ENCODE data around the gene PLS3. TPM values are rescaled to one million over a fixed set of nuclear protein-coding genes. Genes with fewer than 3 reads are reported as not detected.
A peak's percentile ranks its signal among the peaks of the same experiment; 100 is the strongest.
"Not testable (repeated sequence)": the region's sequence is repeated elsewhere in the genome, so short reads cannot be mapped to it uniquely, and the experiment has no call there.

Gene PLS3
- total RNA-seq, 1 experiment from 2014 or later, result 129 TPM

DNA sequence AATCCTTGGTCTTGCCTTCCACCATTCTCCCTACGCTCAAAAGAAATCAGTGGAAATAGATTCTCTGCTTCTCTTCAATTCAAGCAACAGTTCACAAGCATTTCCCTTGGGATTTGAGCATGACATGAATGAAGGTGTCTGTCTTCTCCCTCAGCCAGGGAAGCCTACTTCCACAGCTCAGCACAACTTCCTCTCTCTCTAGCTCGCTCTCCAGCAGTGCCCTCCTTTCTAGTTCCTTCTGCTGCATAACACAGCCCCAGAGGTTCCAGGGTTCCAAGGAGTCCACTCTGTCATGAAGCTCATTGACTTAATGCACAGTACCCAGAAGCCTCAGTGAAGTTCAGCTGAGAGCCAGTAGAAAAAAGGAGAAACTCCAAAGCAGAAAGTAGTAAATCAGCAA is 81.3 kb downstream of the PLS3 start:
- in situ Hi-C loops (cut with HindIII; ENCODE audit: low pct_unique_long_range_greater_than_20kb, low sequenced_read_pairs), result no loop called here

DNA sequence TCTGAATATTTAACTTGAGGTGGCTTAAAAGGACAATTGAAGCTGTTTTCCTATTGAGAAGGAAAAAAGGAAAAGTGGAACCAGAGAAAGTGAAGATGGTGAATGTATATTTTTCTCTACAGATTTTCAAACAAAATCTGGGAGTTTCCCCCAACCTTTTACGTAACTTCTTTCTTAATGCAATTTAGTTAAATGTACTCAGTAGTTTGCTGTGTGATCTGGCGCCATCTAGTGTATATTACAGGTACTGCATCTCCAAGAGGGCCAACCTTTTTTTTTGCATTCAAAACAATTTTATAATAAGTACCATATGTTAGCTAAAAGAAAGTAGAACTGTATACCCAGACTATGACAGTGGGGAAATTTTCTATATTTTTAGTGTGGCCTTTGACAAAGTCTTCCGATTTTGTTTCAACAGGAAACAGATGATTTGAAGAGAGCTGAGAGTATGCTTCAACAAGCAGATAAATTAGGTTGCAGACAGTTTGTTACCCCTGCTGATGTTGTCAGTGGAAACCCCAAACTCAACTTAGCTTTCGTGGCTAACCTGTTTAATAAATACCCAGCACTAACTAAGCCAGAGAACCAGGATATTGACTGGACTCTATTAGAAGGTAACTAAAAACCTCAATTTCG is 82.0 kb downstream of the PLS3 start:
- in situ Hi-C loops (cut with HindIII; ENCODE audit: low pct_unique_long_range_greater_than_20kb, low sequenced_read_pairs), result no loop called here
- peak; percentile 19 for DNase-seq (ENCODE audit: low read depth)

More for the DNA sequence above, 81.3 kb downstream of the PLS3 start:
- no peak for DNase-seq (ENCODE audit: low read depth)

DNA sequence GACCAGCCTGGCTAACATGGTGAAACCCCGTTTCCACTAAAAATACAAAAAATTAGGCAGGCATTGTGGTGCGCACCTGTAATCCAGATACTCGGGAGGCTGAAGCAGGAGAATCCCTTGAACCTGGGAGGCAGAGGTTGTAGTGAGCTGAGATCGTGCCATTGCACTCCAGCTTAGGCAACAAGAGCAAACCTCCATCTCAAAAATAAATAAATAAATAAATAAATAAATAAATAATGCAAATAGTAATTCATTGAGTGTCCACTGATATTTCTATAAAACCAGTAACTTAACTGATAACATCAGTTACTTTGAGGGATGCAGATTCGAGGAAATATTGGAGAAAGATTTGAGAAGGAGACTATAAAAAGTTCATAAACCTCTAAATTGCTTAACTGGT is 83.4 kb downstream of the PLS3 start:
- DNase-seq (ENCODE audit: low read depth); in situ Hi-C loops (cut with HindIII; ENCODE audit: low pct_unique_long_range_greater_than_20kb, low sequenced_read_pairs): not testable (repeated sequence)

DNA sequence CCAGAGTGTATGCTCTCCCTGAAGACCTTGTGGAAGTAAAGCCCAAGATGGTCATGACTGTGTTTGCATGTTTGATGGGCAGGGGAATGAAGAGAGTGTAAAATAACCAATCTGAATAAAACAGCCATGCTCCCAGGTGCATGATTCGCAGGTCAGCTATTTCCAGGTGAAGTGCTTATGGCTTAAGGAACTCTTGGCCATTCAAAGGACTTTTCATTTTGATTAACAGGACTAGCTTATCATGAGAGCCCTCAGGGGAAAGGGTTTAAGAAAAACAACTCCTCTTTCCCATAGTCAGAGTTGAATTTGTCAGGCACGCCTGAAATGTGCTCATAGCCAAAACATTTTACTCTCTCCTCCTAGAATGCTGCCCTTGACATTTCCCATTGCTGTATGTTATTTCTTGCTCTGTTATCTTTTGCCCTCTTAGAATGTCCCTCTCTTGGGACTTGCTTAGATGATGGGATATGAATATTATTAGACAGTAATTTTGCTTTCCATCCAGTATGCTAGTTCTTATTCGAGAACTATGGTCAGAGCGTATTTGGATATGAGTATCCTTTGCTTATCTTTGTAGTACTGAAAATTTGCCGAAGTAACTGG is 88.6 kb downstream of the PLS3 start:
- in situ Hi-C loops (cut with HindIII; ENCODE audit: low pct_unique_long_range_greater_than_20kb, low sequenced_read_pairs), result no loop called here
- DNase-seq (ENCODE audit: low read depth), result no peak

DNA sequence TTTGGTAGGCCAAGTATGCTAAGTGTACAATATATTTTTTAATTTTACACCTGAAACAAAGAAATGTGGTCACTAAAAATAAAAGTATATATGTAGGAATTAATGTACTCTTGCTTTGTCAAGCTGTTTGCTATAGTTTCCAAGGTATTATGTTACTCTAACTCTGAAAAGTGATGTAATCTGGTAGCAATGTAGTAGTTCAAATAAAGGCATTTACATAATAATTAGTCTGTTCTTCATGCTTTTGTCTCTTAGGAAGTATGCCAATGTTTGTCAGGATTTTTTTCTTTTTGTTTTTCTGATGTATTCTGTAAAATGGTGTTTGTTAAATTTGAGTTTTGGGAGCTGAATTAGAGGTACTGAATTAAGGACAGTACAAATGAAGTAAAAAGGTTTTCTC is 89.5 kb downstream of the PLS3 start:
- no peak for DNase-seq (ENCODE audit: low read depth)
- in situ Hi-C loops (cut with HindIII; ENCODE audit: low pct_unique_long_range_greater_than_20kb, low sequenced_read_pairs), result no loop called here

DNA sequence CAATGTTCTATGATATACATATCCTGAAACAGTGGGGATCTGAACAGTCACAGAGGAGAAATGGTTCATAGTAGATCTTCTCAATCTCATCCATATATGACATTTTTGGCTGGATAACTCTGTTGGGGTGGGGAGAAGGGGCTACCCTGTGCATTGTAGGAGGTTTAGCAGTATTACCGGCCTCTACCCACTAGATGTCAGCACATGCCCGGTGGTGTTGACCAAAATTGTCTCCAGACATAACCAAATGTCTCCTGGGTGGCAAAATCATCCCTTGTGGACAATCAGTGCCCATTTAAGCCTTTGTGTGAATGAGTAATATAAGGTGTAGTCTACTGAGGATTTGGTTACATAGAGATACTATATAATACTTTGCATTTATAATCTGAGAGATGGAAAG is 89.9 kb downstream of the PLS3 start:
- DNase-seq (ENCODE audit: low read depth), result peak; percentile 7
- in situ Hi-C loops (cut with HindIII; ENCODE audit: low pct_unique_long_range_greater_than_20kb, low sequenced_read_pairs), result no loop called here

DNA sequence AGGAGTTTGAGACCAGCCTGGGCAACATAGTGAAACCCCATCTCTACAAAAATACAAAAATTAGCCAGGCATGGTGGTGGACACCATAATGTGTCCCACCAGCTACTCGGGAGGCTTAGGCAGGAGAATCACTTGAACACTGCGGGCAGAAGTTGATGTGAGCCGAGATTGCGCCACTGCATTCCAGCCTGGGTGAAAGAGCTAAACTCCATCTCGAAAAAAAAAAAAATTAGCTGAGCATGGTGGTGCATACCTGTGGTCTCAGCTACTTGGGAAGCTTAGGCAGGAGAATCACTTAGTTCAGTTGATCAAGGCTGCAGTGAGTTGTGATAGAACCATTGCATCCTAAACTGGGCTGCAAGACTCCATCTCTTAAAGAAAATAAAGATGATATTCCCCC is 91.2 kb downstream of the PLS3 start:
- DNase-seq (ENCODE audit: low read depth), result no peak
- in situ Hi-C loops (cut with HindIII; ENCODE audit: low pct_unique_long_range_greater_than_20kb, low sequenced_read_pairs), result no loop called here

DNA sequence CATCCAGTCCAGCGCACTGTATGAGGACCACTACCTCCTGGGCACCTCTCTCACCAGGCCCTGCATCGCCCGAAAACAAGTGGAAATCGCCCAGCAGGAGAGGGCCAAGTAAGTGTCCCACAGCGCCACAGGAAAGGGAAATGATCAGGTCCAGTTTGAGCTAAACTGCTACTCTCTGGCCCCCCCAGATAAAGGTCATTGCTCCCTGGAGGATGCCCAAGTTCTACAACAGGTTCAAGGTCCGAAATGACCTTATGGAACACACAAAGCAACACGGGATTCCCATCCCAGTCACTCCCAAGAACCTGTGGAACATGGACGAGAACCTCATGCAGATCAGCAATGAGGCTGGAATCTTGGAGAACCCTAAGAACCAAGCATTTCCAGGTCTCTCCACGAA is 104.1 kb downstream of the PLS3 start:
- in situ Hi-C loops (cut with HindIII; ENCODE audit: low pct_unique_long_range_greater_than_20kb, low sequenced_read_pairs), result no loop called here
- no peak for DNase-seq (ENCODE audit: low read depth)

DNA sequence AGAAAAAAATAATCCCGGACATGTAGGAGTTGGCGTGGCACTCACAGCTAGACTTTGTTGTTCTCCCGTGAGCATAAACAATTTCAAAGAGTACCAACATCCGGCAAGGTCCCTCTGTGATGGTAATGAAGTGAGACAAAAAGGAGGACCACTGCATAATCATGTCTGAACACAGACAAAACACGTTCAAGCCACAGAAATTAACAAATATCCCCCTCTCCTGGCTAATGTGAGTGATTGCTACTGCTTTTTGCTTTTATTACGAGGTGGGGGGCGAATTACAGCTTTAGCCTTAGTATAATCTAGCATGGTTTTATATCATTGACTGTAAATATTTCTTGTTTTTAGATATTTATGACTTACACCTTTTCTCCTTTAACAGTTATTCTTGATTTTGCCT is 118.5 kb downstream of the PLS3 start:
- in situ Hi-C loops (cut with HindIII; ENCODE audit: low pct_unique_long_range_greater_than_20kb, low sequenced_read_pairs), result no loop called here
- DNase-seq (ENCODE audit: low read depth), result peak; percentile 3

DNA sequence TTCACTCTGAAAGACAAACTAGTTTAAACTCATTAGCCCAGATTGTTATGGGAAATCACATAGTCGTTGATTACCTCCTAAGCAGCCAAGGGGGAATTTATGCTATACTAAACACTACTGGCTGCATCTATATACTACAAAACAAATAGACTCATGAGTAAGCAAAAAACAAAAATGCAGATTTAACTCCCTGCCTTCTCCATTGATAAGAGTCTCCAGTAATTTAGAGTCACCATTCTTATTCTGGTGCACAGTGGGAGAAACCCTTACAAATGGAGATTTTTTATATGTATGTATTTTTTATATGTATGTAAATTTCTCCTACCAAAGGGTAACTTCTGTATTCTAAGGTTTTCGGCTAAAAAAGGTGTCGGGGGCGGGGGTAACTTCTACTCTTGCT is 126.6 kb downstream of the PLS3 start:
- in situ Hi-C loops (cut with HindIII; ENCODE audit: low pct_unique_long_range_greater_than_20kb, low sequenced_read_pairs), result no loop called here
- no peak for DNase-seq (ENCODE audit: low read depth)

DNA sequence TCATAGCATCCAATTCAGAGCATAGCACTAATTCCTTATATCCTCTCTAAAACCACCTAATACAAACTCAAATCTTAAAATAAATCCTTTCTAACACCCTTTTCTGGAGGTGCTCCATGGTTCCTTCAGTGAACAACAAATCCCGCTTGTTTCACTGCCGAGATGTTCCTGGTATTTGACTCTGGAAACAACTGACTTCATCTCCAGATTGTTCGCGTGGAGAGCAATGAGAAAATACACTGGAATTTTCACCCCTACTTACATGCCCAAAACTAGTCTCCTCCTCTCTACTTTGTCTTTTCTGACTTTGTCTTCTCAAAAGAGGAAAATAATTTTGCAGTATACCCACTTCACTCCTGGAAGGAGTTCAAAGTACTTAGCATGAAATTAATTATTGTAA is 129.0 kb downstream of the PLS3 start:
- DNase-seq (ENCODE audit: low read depth), result no peak

DNA sequence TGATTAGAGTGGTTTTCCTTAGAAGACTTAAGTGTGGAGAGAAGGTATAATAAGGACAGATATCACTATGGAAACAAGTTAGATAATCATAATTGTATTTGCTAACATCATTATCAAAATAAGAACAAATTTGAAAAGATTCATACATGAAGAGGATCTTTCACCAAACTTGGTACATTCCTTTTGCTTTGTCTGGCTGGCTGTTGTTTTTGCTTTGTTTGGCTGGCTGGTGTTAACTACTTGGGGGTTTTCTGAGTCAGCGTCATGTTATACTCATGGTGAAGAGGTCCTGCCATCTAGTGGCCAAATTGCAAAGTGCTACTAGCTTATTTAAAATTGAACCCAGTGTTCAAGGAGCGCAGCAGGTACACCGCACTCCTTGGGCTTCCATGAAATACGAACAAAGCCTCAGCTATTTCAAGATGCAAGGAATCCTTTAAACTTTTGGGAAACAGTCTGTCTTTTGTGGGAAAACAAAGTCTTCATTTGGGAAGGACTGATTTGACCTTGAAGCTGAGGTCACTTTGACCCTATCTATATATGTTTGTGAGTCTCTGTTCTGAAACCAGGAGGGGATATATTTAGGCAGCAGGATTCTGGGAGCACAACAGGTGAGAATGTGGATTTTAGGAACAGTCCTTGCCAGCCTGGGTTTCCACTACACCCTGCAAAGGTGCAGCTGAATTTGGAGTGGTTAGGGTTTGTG is 129.7 kb downstream of the PLS3 start:
- DNase-seq (ENCODE audit: low read depth), result peak; percentile 62
- in situ Hi-C loops (cut with HindIII; ENCODE audit: low pct_unique_long_range_greater_than_20kb, low sequenced_read_pairs), result no loop called here

More for the DNA sequence above, 129.0 kb downstream of the PLS3 start:
- in situ Hi-C loops (cut with HindIII; ENCODE audit: low pct_unique_long_range_greater_than_20kb, low sequenced_read_pairs), result no loop called here

DNA sequence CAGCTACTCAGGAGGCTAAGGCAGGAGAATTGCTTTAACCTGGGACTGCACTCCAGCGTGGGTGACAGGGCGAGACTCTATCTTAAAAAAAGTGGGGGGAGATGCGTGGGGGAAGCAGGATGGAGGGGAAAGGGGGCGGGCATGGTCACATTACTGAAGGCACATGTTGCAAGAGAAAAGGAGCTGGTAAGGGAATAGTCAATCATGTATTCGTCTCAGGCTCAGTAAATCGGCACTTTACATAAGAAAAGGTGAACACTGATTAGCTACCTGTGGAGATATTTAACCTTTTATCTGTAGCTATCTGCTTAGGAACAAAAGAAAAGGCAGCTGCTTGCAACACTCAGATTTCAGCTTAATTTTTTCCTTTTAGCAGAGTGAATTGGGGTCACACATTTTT is 132.5 kb downstream of the PLS3 start:
- DNase-seq (ENCODE audit: low read depth), result no peak
- in situ Hi-C loops (cut with HindIII; ENCODE audit: low pct_unique_long_range_greater_than_20kb, low sequenced_read_pairs), result no loop called here

DNA sequence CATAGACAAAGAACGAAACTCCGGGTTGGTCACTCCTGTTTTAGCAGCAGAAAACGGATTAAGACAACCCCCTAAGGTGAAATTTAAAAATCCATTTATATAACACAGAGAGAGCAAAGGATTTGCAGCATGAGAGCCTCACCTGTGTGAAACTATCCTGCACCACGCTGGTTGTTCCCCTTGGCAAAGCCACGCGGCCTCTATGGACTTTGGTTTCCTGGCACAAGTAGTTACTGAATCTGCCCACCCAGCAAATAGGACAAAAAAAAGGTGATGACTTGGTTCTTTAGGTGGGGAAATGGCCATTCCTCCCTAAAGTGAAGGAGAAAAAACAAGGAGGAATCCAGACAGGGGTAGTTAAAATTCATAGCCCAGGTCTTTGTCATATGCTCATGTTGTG is 133.1 kb downstream of the PLS3 start:
- no peak for DNase-seq (ENCODE audit: low read depth)
- in situ Hi-C loops (cut with HindIII; ENCODE audit: low pct_unique_long_range_greater_than_20kb, low sequenced_read_pairs), result no loop called here

DNA sequence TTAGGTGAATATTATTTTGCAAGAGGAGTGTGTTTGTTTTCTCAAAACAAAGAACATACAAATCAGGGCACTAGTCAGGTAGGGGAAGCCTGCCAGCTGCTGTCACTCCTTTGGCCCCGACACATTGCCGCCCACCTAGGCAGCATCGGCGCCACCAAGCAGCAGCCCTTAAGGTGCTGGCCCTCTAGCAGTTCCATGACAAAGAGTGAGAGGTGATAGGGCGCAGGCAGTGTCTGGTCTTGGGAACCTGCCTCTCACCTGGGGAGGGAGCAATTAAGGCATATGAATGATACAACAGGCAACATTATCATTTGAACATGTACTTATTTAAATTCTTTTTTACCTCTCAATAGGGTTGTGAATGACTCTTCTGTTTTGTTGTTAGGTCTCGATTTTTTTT is 135.1 kb downstream of the PLS3 start:
- DNase-seq (ENCODE audit: low read depth), result no peak
- in situ Hi-C loops (cut with HindIII; ENCODE audit: low pct_unique_long_range_greater_than_20kb, low sequenced_read_pairs), result no loop called here

DNA sequence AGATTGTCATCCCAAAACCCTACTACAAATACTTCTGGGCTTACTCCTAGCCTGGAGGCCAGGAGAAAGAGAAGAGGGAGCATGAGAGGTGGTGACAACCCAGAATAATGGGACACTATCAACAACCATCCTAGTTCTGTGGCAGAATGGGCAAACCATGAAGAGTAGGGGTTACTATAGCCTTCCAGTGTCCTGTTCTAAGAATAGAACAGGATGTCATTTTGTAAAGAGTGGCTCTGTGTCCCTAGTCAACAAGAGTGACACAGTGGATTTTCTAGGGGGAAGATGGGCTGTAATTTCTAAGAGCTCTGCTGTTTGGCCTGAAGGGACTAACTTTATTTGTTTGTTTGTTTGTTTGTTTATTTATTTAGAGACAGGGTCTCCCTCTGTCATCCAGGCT is 136.0 kb downstream of the PLS3 start:
- DNase-seq (ENCODE audit: low read depth), result no peak
- in situ Hi-C loops (cut with HindIII; ENCODE audit: low pct_unique_long_range_greater_than_20kb, low sequenced_read_pairs), result no loop called here

DNA sequence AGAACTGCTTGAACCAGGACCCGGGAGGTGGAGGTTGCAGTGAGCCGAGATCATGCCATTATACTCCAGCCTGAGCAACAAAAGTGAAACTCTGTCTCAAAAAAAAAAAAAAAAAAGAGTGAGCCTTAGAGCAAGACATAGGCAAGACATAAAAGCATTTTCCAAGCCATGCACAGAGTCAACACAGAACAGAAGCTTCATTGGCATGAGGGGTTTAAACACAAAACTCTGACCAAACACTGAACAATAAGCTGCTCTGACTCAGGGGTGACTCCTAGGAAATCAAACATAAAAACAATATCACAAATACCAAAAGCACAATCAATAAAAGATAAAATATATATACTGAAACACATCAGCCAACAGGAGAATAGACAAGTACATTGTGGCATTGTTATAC is 136.8 kb downstream of the PLS3 start:
- in situ Hi-C loops (cut with HindIII; ENCODE audit: low pct_unique_long_range_greater_than_20kb, low sequenced_read_pairs), result no loop called here
- no peak for DNase-seq (ENCODE audit: low read depth)

Measured in Caki2 (cell line).